ENCODE measurements around the gene TENT4B. TPM values are rescaled to one million over a fixed set of nuclear protein-coding genes. Genes with fewer than 3 reads are reported as not detected.
"Not testable (repeated sequence)": the region's sequence is repeated elsewhere in the genome, so short reads cannot be mapped to it uniquely, and the experiment has no call there.

The TENT4B gene
- total and polyA plus RNA-seq, 2 donors: 7.8 to 8.1 TPM

GRCh38 chr16:50165473-50165872 is 12.4 kb downstream of the TENT4B start:
- H3K27ac ChIP-seq (ENCODE audit: low read depth in 1 of 2, low read length in 1 of 2): no peak overlapping the region
- H3K9me3 ChIP-seq (ENCODE audit: control insufficient read depth in 2 of 2, insufficient read depth in 1 of 2, low read length in 1 of 2): no peaks in the 10 kb centered on the region
- no peak overlapping the region for H3K4me3 ChIP-seq (ENCODE audit: low read length in 2 of 2)
- H3K27me3 ChIP-seq (ENCODE audit: control insufficient read depth in 2 of 2, insufficient read depth in 1 of 2, low read length in 1 of 2): no peaks in the 10 kb centered on the region
- H3K36me3 ChIP-seq (ENCODE audit: control insufficient read depth in 2 of 2, insufficient read depth in 2 of 2, low read length in 1 of 2): no peaks in the 10 kb centered on the region
- peaks cover 5 to 11% of the 10 kb centered on the region in 2 donors for H3K4me1 ChIP-seq (ENCODE audit: control insufficient read depth in 2 of 2, insufficient read depth in 2 of 2, low read length in 2 of 2)
- 98% methylated on average over 2 of the region's 2 CpGs for WGBS
- no peak for DNase-seq (ENCODE audit: low read depth in 6 of 9, low spot score in 9 of 9)

DNA sequence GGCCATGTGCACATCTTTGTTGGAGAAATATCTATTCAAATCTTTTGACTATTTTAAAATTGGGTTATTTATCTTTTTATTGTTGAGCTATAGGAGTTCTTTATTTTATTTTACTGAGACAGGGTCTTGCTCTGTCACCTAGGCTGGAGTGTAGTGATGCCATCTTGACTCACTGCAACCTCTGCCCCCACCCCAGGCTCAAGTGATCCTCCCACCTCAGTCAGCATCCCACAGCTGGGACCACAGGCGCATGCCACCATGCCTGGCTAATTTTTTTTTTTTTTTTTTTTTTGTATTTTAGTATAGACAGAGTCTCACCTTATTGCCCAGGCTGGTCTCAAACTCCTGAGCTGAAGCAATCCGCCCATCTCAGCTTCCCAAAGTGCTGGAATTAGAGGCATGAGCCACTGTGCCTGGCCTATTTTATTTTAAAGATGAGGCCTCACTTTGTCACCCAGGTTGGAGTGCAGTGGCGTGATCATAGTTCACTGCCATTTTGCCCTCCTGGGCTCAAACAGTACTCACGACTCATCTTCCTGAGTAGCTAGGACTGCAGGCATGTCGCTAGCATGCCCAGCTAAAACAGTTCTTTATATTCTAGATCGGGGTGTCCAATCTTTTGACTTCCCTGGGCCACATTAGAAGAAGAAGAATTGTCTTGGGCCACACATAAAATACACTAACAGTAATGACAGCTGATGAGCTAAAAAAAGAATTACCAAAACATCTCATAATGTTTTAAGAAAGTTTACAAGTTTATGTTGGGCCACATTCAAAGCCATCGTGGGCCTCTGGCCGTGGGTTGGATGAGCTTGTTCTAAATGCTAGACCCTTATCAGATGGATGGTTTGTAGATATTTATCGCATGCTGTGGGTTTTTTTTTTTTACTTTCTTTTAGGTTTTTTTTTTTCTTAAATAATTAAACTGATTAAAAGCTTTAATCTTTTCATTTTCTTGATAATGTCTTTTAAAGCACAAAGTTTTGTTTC is 13.7 kb downstream of the TENT4B start:
- WGBS: 81% methylated on average over 9 of the region's 9 CpGs
- Histone ChIP-seq H3K36me3 (ENCODE audit: control insufficient read depth in 2 of 2, insufficient read depth in 2 of 2, low read length in 1 of 2) (no peaks in the 10 kb centered on the region), H3K27ac (ENCODE audit: low read depth in 1 of 2, low read length in 1 of 2) (peak overlapping the region; percentile 12 to 65)

GRCh38 chr16:50167556-50167955 is 14.4 kb downstream of the TENT4B start:
- no peaks in the 10 kb centered on the region for H3K9me3 ChIP-seq (ENCODE audit: control insufficient read depth in 2 of 2, insufficient read depth in 1 of 2, low read length in 1 of 2)
- peak in 1 of 9 donors; percentile 15 for DNase-seq (ENCODE audit: low read depth in 6 of 9, low spot score in 9 of 9)
- H3K36me3 ChIP-seq (ENCODE audit: control insufficient read depth in 2 of 2, insufficient read depth in 2 of 2, low read length in 1 of 2): no peaks in the 10 kb centered on the region
- H3K4me3 ChIP-seq (ENCODE audit: low read length in 2 of 2): no peak overlapping the region
- H3K27me3 ChIP-seq (ENCODE audit: control insufficient read depth in 2 of 2, insufficient read depth in 1 of 2, low read length in 1 of 2): no peaks in the 10 kb centered on the region
- WGBS: 75% methylated on average over 7 of the region's 7 CpGs
- peaks cover 5 to 11% of the 10 kb centered on the region in 2 donors for H3K4me1 ChIP-seq (ENCODE audit: control insufficient read depth in 2 of 2, insufficient read depth in 2 of 2, low read length in 2 of 2)
- peak overlapping the region; percentile 28 to 60 for H3K27ac ChIP-seq (ENCODE audit: low read depth in 1 of 2, low read length in 1 of 2)

More for the DNA sequence above, 13.7 kb downstream of the TENT4B start:
- peak in 1 of 9 donors; percentile 20 for DNase-seq (ENCODE audit: low read depth in 6 of 9, low spot score in 9 of 9)
- Histone ChIP-seq H3K9me3 (ENCODE audit: control insufficient read depth in 2 of 2, insufficient read depth in 1 of 2, low read length in 1 of 2) (no peaks in the 10 kb centered on the region), H3K27me3 (ENCODE audit: control insufficient read depth in 2 of 2, insufficient read depth in 1 of 2, low read length in 1 of 2) (no peaks in the 10 kb centered on the region), H3K4me3 (ENCODE audit: low read length in 2 of 2) (no peak overlapping the region), H3K4me1 (ENCODE audit: control insufficient read depth in 2 of 2, insufficient read depth in 2 of 2, low read length in 2 of 2) (peaks cover 5 to 11% of the 10 kb centered on the region in 2 donors)

DNA sequence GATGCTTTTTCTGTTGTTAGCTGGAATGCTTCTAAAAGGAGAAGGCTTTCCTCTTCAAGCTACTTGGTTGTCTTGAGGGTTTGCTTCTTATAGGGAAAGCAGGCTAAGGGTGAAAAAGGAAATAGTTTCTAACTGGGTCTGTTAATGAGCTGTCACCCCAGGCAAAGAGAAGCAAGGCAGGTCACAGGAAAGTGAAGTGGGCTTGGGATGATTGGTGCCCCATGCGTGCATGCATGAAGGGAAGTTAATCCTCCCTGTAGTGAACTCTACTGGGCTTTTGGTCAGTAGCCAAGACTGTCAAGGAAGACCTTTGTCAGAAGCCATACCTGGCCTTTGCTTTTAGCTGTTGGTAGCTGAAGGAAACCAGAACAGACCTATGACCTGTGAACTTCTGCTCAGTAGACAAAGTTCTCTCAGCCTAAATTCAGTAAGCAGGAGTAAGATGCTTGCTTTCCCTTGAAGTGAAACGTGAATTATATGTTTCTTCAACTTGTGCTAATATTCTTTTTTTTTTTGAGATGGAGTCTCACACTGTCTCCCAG is 16.5 kb downstream of the TENT4B start:
- 92% methylated on average over 2 of the region's 2 CpGs for WGBS

DNA sequence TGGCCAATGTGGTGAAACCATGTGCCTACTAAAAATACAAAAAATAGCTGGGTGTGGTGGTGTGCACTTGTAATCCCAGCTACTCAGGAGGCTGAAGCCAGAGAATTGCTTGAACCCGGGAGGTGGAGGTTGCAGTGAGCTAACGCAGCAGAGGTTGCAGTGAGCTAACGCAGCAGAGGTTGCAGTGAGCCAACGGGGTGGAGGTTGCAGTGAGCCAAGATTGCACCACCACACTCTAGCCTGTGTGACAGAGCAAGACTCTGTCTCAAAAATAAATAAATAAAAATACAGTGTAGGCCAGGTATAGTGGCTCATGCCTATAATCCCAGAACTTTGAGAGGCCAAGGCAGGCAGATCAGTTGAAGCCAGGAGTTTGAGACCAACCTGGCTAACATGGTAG is 18.7 kb downstream of the TENT4B start:
- not testable (repeated sequence) for H3K4me1 ChIP-seq (ENCODE audit: control insufficient read depth in 2 of 2, insufficient read depth in 2 of 2, low read length in 2 of 2); H3K9me3 ChIP-seq (ENCODE audit: control insufficient read depth in 2 of 2, insufficient read depth in 1 of 2, low read length in 1 of 2); DNase-seq (ENCODE audit: low read depth in 6 of 9, low spot score in 9 of 9); H3K4me3 ChIP-seq (ENCODE audit: low read length in 2 of 2); H3K27me3 ChIP-seq (ENCODE audit: control insufficient read depth in 2 of 2, insufficient read depth in 1 of 2, low read length in 1 of 2); H3K36me3 ChIP-seq (ENCODE audit: control insufficient read depth in 2 of 2, insufficient read depth in 2 of 2, low read length in 1 of 2); H3K27ac ChIP-seq (ENCODE audit: low read depth in 1 of 2, low read length in 1 of 2)
- WGBS: 98% methylated on average over 4 of the region's 4 CpGs

More for the DNA sequence above, 16.5 kb downstream of the TENT4B start:
- Histone ChIP-seq H3K9me3 (ENCODE audit: control insufficient read depth in 2 of 2, insufficient read depth in 1 of 2, low read length in 1 of 2) (no peaks in the 10 kb centered on the region), H3K27me3 (ENCODE audit: control insufficient read depth in 2 of 2, insufficient read depth in 1 of 2, low read length in 1 of 2) (no peaks in the 10 kb centered on the region), H3K4me3 (ENCODE audit: low read length in 2 of 2) (no peak overlapping the region), H3K36me3 (ENCODE audit: control insufficient read depth in 2 of 2, insufficient read depth in 2 of 2, low read length in 1 of 2) (no peaks in the 10 kb centered on the region), H3K4me1 (ENCODE audit: control insufficient read depth in 2 of 2, insufficient read depth in 2 of 2, low read length in 2 of 2) (peaks cover 5 to 11% of the 10 kb centered on the region in 2 donors), H3K27ac (ENCODE audit: low read depth in 1 of 2, low read length in 1 of 2) (no peak overlapping the region)
- no peak for DNase-seq (ENCODE audit: low read depth in 6 of 9, low spot score in 9 of 9)

- Histone ChIP-seq H3K36me3 (ENCODE audit: control insufficient read depth in 2 of 2, insufficient read depth in 2 of 2, low read length in 1 of 2) (no peaks in the 10 kb centered on the region), H3K27me3 (ENCODE audit: control insufficient read depth in 2 of 2, insufficient read depth in 1 of 2, low read length in 1 of 2) (no peaks in the 10 kb centered on the region), H3K27ac (ENCODE audit: low read depth in 1 of 2, low read length in 1 of 2) (no peak overlapping the region), H3K4me3 (ENCODE audit: low read length in 2 of 2) (no peak overlapping the region), H3K9me3 (ENCODE audit: control insufficient read depth in 2 of 2, insufficient read depth in 1 of 2, low read length in 1 of 2) (no peaks in the 10 kb centered on the region), H3K4me1 (ENCODE audit: control insufficient read depth in 2 of 2, insufficient read depth in 2 of 2, low read length in 2 of 2) (peaks cover 2 to 4% of the 10 kb centered on the region in 2 donors)
- no peak for DNase-seq (ENCODE audit: low read depth in 6 of 9, low spot score in 9 of 9)
- WGBS: 73% methylated on average over 4 of the region's 4 CpGs
Measured at GRCh38 chr16:50172195-50172922, 19.3 kb downstream of the TENT4B start.

- 94% methylated on average over 5 of the region's 5 CpGs for WGBS
- H3K4me3 ChIP-seq (ENCODE audit: low read length in 2 of 2): no peak overlapping the region
- H3K36me3 ChIP-seq (ENCODE audit: control insufficient read depth in 2 of 2, insufficient read depth in 2 of 2, low read length in 1 of 2): no peaks in the 10 kb centered on the region
- no peak for DNase-seq (ENCODE audit: low read depth in 6 of 9, low spot score in 9 of 9)
- no peaks in the 10 kb centered on the region for H3K27me3 ChIP-seq (ENCODE audit: control insufficient read depth in 2 of 2, insufficient read depth in 1 of 2, low read length in 1 of 2)
- H3K4me1 ChIP-seq (ENCODE audit: control insufficient read depth in 2 of 2, insufficient read depth in 2 of 2, low read length in 2 of 2): peaks cover 0 to 2% of the 10 kb centered on the region in 2 donors
- H3K27ac ChIP-seq (ENCODE audit: low read depth in 1 of 2, low read length in 1 of 2): no peak overlapping the region
- H3K9me3 ChIP-seq (ENCODE audit: control insufficient read depth in 2 of 2, insufficient read depth in 1 of 2, low read length in 1 of 2): no peaks in the 10 kb centered on the region
Measured at GRCh38 chr16:50173316-50173715, 20.2 kb downstream of the TENT4B start.

DNA sequence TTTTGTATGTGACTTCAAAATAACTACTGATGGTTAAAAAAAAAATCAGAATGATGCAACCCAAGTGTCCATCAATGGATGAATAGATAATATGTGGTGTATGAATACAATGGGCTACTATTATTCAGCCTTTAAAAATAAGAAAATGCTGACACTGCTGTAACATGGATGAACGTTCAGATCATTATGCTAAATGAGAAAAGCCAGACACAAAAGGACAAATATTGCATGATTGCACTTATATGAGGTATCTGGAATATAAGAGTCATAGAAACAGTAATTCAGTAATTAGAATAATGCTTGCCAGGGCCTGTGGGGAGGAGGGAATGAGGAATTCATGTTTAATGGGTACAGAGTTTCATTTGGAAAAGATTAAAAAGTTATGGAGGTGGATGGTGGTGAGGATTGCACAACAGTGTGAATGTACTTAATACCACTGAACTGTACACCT is 25.4 kb downstream of the TENT4B start:
- Histone ChIP-seq H3K4me1 (ENCODE audit: control insufficient read depth in 2 of 2, insufficient read depth in 2 of 2, low read length in 2 of 2) (no peaks in the 10 kb centered on the region), H3K27ac (ENCODE audit: low read depth in 1 of 2, low read length in 1 of 2) (no peak overlapping the region), H3K27me3 (ENCODE audit: control insufficient read depth in 2 of 2, insufficient read depth in 1 of 2, low read length in 1 of 2) (no peaks in the 10 kb centered on the region), H3K9me3 (ENCODE audit: control insufficient read depth in 2 of 2, insufficient read depth in 1 of 2, low read length in 1 of 2) (no peaks in the 10 kb centered on the region), H3K36me3 (ENCODE audit: control insufficient read depth in 2 of 2, insufficient read depth in 2 of 2, low read length in 1 of 2) (no peaks in the 10 kb centered on the region), H3K4me3 (ENCODE audit: low read length in 2 of 2) (no peak overlapping the region)
- 93% methylated on average over 1 of the region's 1 CpG for WGBS
- DNase-seq (ENCODE audit: low read depth in 6 of 9, low spot score in 9 of 9): no peak

- Histone ChIP-seq H3K27me3 (ENCODE audit: control insufficient read depth in 2 of 2, insufficient read depth in 1 of 2, low read length in 1 of 2) (no peaks in the 10 kb centered on the region), H3K9me3 (ENCODE audit: control insufficient read depth in 2 of 2, insufficient read depth in 1 of 2, low read length in 1 of 2) (no peaks in the 10 kb centered on the region), H3K27ac (ENCODE audit: low read depth in 1 of 2, low read length in 1 of 2) (no peak overlapping the region), H3K4me3 (ENCODE audit: low read length in 2 of 2) (no peak overlapping the region), H3K36me3 (ENCODE audit: control insufficient read depth in 2 of 2, insufficient read depth in 2 of 2, low read length in 1 of 2) (no peaks in the 10 kb centered on the region), H3K4me1 (ENCODE audit: control insufficient read depth in 2 of 2, insufficient read depth in 2 of 2, low read length in 2 of 2) (no peaks in the 10 kb centered on the region)
- DNase-seq (ENCODE audit: low read depth in 6 of 9, low spot score in 9 of 9): no peak
Measured at GRCh38 chr16:50182441-50182840, 29.3 kb downstream of the TENT4B start.
